Large intestine (tissue), 3 donors: ENCODE measurements around the gene TAOK3. TPM values are rescaled to one million over a fixed set of nuclear protein-coding genes. Genes with fewer than 3 reads are reported as not detected.
"Not testable (repeated sequence)": the region's sequence is repeated elsewhere in the genome, so short reads cannot be mapped to it uniquely, and the experiment has no call there.

Experiments
- DNase-seq, 2 donors: peaks; one replicate each; pipeline versions ENCODE4 v3.0.0 to v3.0.0-alpha.2; 2013
- H3K27ac ChIP-seq: one replicate; pipeline ENCODE4 v1.5.1; 2013; ENCODE audit warnings: low read length
- H3K27me3 ChIP-seq: 2 replicates; pipeline ENCODE4 v1.6.1; 2013; ENCODE audit warnings: low read length; ENCODE audit not compliant: control insufficient read depth, insufficient read depth
- H3K36me3 ChIP-seq: 2 replicates; pipeline ENCODE4 v1.6.1; 2013; ENCODE audit warnings: low read length; ENCODE audit not compliant: control insufficient read depth, insufficient read depth
- H3K4me1 ChIP-seq: one replicate; pipeline ENCODE4 v1.6.1; 2013; ENCODE audit warnings: low read length; ENCODE audit not compliant: control insufficient read depth, insufficient read depth
- H3K4me3 ChIP-seq: one replicate; pipeline ENCODE4 v1.5.1; 2013; ENCODE audit warnings: low read length
- H3K9me3 ChIP-seq: one replicate; pipeline ENCODE4 v1.6.1; 2013; ENCODE audit warnings: mild to moderate bottlenecking, low read depth, low read length, moderate library complexity; ENCODE audit not compliant: control insufficient read depth
- WGBS: methylation state at CpG from one replicate; pipeline ENCODE4 v1.1.5; 2013; ENCODE audit warnings: low lambda C conversion rate; ENCODE audit not compliant: insufficient coverage; 5-methylcytosine and 5-hydroxymethylcytosine counted together
- polyA plus RNA-seq: library from polyadenylated mRNA; unstranded; fragments of 120-200 nt; gene quantifications from one replicate; pipeline ENCODE4 v1.2.1, GENCODE V29; 2013

TAOK3 gene
- polyA plus RNA-seq, 1 donor = 44.7 TPM

DNA sequence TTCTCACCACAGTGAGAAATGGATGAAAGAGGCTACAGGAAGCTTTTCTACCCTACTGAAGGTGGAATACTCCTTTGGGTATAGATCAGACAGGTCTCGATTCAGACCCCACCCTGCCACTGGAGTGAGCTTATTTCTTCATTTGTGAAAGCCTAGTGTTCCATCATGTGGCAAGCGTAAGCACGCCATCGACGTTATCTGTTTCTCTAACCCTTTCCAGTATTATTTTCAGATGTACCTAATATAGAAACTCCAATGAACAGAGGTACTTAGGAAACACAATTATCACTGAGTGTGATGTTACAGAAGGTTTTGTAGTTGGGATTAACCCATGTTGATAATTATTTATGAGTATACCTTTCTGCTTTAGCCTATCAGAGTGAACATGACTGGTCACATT, 224.4 kb downstream of the TAOK3 start:
- H3K27ac ChIP-seq = no peak overlapping the region
- no peaks in the 10 kb centered on the region for H3K27me3 ChIP-seq
- 100% methylated on average over 1 of the region's 5 CpGs for WGBS
- no peaks in the 10 kb centered on the region for H3K9me3 ChIP-seq
- no peak overlapping the region for H3K4me3 ChIP-seq
- H3K36me3 ChIP-seq = peaks cover 64% of the 10 kb centered on the region
- DNase-seq = no peak
- H3K4me1 ChIP-seq = no peaks in the 10 kb centered on the region

DNA sequence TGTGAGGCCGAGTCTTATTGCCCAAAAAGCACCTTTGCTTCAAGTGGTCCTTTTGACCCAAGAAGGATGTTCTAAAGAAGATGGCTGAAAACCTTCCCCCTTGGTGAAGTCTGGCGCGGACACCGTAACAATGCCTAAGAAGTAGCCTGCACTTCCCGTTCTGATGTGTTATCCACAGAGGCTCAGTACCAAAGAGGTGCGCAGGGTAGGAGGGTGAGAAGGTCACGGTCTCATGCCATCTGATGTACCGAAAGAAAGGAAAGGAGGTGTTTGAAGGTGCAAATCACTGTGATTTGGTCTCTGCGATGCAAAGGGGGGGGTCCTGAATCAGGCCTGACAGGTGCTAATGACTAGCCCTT, 226.9 kb downstream of the TAOK3 start:
- Histone ChIP-seq H3K27me3 (no peaks in the 10 kb centered on the region), H3K27ac (no peak overlapping the region), H3K36me3 (peaks cover 58% of the 10 kb centered on the region), H3K9me3 (no peaks in the 10 kb centered on the region), H3K4me1 (no peaks in the 10 kb centered on the region), H3K4me3 (no peak overlapping the region)
- no peak for DNase-seq
- no CpG with 5 or more reads among the region's 9 CpGs for WGBS

DNA sequence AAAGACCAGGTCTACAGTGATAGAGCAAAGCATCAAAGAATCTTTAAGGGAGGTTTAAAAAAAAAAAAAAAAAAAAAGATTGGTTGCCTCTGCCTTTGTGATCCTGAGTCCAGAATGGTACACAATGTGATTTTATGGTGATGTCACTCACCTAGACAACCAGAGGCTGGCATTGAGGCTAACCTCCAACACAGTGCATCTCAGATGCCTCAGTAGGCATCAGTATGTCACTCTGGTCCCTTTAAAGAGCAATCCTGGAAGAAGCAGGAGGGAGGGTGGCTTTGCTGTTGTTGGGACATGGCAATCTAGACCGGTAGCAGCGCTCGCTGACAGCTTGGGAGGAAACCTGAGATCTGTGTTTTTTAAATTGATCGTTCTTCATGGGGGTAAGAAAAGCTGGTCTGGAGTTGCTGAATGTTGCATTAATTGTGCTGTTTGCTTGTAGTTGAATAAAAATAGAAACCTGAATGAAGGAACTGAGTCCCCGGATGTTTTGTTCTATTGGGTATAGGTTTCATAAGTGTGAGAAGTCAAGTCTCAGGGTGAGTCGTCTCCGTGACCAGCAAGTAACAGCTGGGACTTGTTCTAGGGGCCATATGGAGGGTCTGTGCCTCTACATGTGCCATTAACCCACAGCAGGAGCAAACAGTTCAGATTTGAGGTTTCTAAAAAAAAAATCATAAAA, 227.5 kb downstream of the TAOK3 start:
- Histone ChIP-seq H3K27me3 (no peaks in the 10 kb centered on the region), H3K4me1 (no peaks in the 10 kb centered on the region), H3K4me3 (no peak overlapping the region), H3K27ac (no peak overlapping the region), H3K9me3 (no peaks in the 10 kb centered on the region), H3K36me3 (peaks cover 59% of the 10 kb centered on the region)
- 100% methylated on average over 1 of the region's 7 CpGs for WGBS
- DNase-seq = no peak

DNA sequence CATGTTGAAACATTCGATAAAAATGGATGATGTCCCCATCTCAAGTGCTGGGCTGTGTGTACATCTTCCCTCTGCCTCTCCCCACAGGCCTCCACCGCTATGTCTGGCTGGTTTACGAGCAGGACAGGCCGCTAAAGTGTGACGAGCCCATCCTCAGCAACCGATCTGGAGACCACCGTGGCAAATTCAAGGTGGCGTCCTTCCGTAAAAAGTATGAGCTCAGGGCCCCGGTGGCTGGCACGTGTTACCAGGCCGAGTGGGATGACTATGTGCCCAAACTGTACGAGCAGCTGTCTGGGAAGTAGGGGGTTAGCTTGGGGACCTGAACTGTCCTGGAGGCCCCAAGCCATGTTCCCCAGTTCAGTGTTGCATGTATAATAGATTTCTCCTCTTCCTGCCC, 228.2 kb downstream of the TAOK3 start:
- Histone ChIP-seq H3K36me3 (peaks cover 65% of the 10 kb centered on the region), H3K4me1 (no peaks in the 10 kb centered on the region), H3K4me3 (no peak overlapping the region), H3K9me3 (no peaks in the 10 kb centered on the region), H3K27ac (no peak overlapping the region), H3K27me3 (no peaks in the 10 kb centered on the region)
- WGBS = no CpG with 5 or more reads among the region's 13 CpGs
- no peak for DNase-seq

DNA sequence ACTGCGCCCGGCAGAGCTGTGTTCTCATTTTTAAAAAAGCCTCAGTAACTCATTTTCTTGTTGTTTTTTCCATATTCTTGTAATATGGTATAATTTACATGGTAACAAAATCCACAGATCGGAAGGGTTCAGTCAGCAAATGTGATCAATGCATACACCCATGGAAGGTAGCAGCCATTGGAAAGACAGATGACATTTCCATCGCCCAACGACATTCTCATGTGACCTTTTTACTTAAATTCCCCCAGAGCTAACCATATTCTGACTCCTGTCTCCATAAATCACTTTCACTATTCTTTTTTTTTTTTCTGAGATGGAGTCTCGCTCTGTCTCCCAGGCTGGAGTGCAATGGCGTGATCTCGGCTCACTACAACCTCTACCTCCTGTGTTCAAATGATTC, 231.9 kb downstream of the TAOK3 start:
- H3K27me3 ChIP-seq = no peaks in the 10 kb centered on the region
- H3K36me3 ChIP-seq = peaks cover 59% of the 10 kb centered on the region
- 80% methylated on average over 1 of the region's 8 CpGs for WGBS
- H3K9me3 ChIP-seq = no peaks in the 10 kb centered on the region
- peaks cover 7% of the 10 kb centered on the region for H3K4me1 ChIP-seq
- DNase-seq = no peak
- no peak overlapping the region for H3K27ac ChIP-seq
- no peak overlapping the region for H3K4me3 ChIP-seq

DNA sequence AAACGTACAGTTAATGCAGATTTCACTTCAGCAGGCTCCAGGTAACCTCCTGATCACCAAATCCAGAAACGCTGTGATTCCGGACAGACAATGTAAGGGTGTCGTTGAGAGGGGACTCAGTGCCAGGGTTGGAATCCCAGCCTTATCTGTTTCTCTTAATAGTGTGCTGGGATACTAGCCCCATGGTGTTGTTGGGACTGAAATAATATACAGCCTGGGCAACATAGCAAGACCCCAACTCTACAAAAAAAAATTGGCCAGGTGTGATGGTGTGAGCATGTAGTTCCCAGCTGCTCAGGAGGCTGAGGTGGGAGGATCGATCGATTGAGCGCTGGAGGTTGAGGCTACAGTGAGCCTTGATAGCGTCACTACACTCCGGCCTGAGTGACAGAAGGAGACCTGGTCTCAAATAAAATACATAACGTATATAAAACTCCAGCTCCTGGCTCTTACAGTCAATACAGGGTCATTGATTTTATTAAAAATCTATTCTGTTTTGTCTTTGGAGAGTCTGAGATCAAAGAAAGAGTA, 235.5 kb downstream of the TAOK3 start:
- H3K27ac ChIP-seq = peak overlapping the region; percentile 82
- no CpG with 5 or more reads among the region's 10 CpGs for WGBS
- no peak for DNase-seq

DNA sequence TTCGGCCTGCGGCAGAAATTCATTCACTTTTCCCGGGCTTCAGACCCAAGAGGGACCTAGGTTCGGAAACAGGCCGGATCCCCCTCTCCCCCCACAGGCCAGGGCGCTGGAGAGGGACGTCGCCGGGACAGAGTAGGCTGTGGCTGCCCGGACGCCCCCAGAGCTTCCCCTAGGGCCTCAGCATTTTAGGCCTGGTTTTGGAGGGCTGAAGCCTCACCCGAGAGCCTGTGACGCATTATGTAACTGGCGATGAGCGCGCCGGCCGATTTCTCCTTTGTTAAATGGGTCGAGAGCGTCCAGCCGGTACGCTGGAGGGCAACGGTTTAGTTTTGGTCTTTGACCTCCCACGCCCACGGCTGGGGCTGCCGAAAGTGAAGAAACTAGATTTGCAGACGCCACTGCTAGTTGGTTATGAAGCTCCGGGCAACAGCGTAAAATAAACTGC, 236.1 kb downstream of the TAOK3 start:
- Histone ChIP-seq H3K36me3 (peaks cover 33% of the 10 kb centered on the region), H3K4me1 (peaks cover 7% of the 10 kb centered on the region), H3K4me3 (peak overlapping the region; percentile 79), H3K27me3 (no peaks in the 10 kb centered on the region), H3K9me3 (no peaks in the 10 kb centered on the region), H3K27ac (peak overlapping the region; percentile 82)
- WGBS = 2% methylated on average over 6 of the region's 29 CpGs
- peak; percentile 30 to 64 for DNase-seq

More for the DNA sequence above, 235.5 kb downstream of the TAOK3 start:
- peaks cover 7% of the 10 kb centered on the region for H3K4me1 ChIP-seq
- no peaks in the 10 kb centered on the region for H3K27me3 ChIP-seq
- peak overlapping the region; percentile 79 for H3K4me3 ChIP-seq
- H3K36me3 ChIP-seq = peaks cover 34% of the 10 kb centered on the region
- no peaks in the 10 kb centered on the region for H3K9me3 ChIP-seq

DNA sequence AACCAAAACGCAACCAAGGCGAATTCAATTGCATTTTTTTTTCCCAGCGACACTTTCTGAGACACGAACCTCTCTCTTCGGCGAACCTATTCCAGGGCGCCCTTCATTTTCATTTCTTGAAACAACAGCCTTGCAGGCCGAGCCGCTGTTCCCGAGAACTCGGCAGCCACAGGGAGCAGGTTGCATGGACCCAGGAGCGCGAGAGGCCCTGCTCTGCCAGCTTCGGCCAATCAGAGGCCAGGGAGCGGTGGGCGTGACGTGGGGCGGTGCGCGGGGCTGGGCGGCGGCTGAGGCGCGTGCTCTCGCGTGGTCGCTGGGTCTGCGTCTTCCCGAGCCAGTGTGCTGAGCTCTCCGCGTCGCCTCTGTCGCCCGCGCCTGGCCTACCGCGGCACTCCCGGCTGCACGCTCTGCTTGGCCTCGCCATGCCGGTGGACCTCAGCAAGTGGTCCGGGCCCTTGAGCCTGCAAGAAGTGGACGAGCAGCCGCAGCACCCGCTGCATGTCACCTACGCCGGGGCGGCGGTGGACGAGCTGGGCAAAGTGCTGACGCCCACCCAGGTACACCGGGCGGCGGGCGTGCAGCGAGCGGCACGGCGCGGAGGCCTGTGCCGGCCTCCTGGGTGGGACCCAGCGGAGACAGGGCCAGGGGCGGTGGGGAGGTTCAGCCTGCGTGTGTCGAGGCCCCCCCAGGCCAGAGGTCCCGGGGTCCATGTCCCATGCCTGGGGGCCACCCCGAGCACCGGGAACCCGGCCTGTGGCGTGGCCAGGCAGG, 236.7 kb downstream of the TAOK3 start, which contains the start of gene PEBP1:
Gene PEBP1, plus strand, starts transcription at position 337 of the 771 bp plus-strand sequence. Its CDS starts 86 bp downstream, at position 423.
- Histone ChIP-seq H3K27me3 (no peaks in the 10 kb centered on the region), H3K27ac (peak within 1 kb of the TSS; percentile 82), H3K36me3 (peaks cover 28% of the 10 kb centered on the region), H3K4me3 (peak within 1 kb of the TSS; percentile 79), H3K4me1 (peaks cover 7% of the 10 kb centered on the region), H3K9me3 (no peaks in the 10 kb centered on the region)
- DNase-seq = peak; percentile 93 to 96
- no CpG with 5 or more reads among the region's 70 CpGs for WGBS

DNA sequence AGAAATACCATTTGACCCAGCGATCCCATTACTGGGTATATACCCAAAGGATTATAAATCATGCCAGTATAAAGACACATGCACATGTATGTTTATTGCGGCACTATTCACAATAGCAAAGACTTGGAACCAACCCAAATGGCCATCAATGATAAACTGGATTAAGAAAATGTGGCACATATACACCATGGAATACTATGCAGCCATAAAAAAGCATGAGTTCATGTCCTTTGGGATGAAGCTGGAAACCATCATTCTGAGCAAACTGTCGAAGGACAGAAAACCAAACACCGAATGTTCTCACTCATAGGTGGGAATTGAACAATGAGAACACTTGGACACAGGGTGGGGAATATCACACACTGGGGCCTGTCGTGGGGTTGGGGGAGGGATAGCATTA, 243.3 kb downstream of the TAOK3 start:
- H3K27ac ChIP-seq, DNase-seq, H3K36me3 ChIP-seq, H3K4me3 ChIP-seq, H3K9me3 ChIP-seq, H3K27me3 ChIP-seq, H3K4me1 ChIP-seq: not testable (repeated sequence)
- WGBS = 100% methylated on average over 2 of the region's 5 CpGs

DNA sequence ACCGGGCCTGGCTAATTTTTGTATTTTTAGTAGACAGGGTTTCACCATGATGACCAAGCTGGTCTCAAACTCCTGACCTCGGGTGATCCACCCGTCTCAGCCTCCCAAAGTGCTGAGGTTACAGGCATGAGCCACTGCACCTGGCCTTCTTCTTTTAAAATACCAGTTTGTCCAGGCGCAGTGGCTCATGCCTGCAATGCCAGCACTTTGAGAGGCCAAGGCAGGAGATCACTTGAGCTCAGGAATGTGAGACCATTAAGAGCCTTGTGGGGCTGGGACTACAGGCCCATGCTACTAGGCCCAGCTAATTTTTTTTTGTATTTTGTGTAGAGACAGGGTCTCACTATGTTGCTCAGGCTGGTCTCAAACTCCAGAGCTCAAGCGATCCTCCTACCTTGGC, 244.8 kb downstream of the TAOK3 start:
- Histone ChIP-seq H3K27me3 (no peaks in the 10 kb centered on the region), H3K36me3 (no peaks in the 10 kb centered on the region), H3K4me1 (peaks cover 5% of the 10 kb centered on the region), H3K9me3 (no peaks in the 10 kb centered on the region), H3K27ac (no peak overlapping the region), H3K4me3 (no peak overlapping the region)
- no peak for DNase-seq
- WGBS = no CpG with 5 or more reads among the region's 5 CpGs
